Activated B cell treated with CpG ODN at 0.5 μM for 24 hours (primary cell): ENCODE results near the gene MMP1. TPM values are rescaled to one million over a fixed set of nuclear protein-coding genes. Genes with fewer than 3 reads are reported as not detected.

Experiments used
- ATAC-seq: fragments of 200-7000 bp; cut with Tn5 transposase; one replicate; pipeline ENCODE4 v1.10.0; 2021; ENCODE audit warnings: low read depth, mild to moderate bottlenecking, moderate library complexity
- CTCF ChIA-PET: fragments of 350-600 bp; sonication (Branson Sonifier 250); formaldehyde crosslinking; loops from one replicate; lab custom pipeline; 2021; ENCODE audit warnings: antibody characterized with exemption; lab: Charles Lee
- POLR2A ChIA-PET: fragments of 350-600 bp; sonication (Branson Sonifier 250); formaldehyde crosslinking; loops from one replicate; lab custom pipeline; 2021; ENCODE audit warnings: antibody characterized with exemption; lab: Charles Lee
- DNase-seq: peaks from one replicate; pipeline ENCODE4 v3.0.0; 2022
- H3K27ac Mint-ChIP-seq: one replicate; pipeline ENCODE4 v1.8.0; 2020; ENCODE audit warnings: mixed read lengths
- H3K27me3 Mint-ChIP-seq: one replicate; pipeline ENCODE4 v1.8.0; 2021; ENCODE audit warnings: mixed read lengths
- H3K36me3 Mint-ChIP-seq: one replicate; pipeline ENCODE4 v1.8.0; 2021; ENCODE audit warnings: low read depth, mixed read lengths
- H3K4me1 Mint-ChIP-seq: one replicate; pipeline ENCODE4 v1.8.0; 2021; ENCODE audit warnings: mixed read lengths
- H3K4me3 Mint-ChIP-seq: one replicate; pipeline ENCODE4 v1.8.0; 2020; ENCODE audit warnings: mild to moderate bottlenecking, mixed read lengths
- H3K9me3 Mint-ChIP-seq: one replicate; pipeline ENCODE4 v1.8.0; 2020; ENCODE audit warnings: mixed read lengths
- intact Hi-C: fragments of 100-400 bp; cut with micrococcal nuclease; formaldehyde crosslinking; loops from one replicate; pipeline ENCODE4 v1.15.1; 2024
- total RNA-seq: library from RNA; stranded (reverse); gene quantifications from 2 replicates; pipeline ENCODE4 v1.2.3, GENCODE V29; 2022
- TF ChIP-seq, protein P1 (sequence below): fragments of 200-600 bp; IDR thresholded peaks from one replicate; pipeline ENCODE4 v1.8.0; 2022; ENCODE audit warnings: antibody characterized with exemption, mild to moderate bottlenecking

The MMP1 gene
- total RNA-seq, 1 donor from 2014 or later, result not detected

DNA sequence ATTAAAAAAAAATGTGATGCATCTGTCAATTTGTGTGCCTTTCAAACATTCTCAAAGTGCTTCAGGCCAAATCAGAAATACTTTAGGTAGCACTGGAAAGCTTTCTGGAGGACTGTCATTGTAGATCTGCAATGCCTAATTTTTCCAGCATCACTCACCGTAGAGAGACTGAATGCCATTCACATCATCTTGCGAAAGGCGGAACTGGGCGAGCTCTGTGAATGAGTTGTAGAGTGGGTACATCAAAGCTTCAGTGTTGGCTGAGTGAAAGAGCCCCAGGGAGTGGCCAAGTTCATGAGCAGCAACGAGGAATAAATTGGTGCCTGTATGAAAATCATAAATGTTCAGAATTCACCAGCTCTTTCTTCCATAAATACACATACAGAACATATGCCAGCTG is 21.5 kb downstream of the MMP1 start:
- TF ChIP-seq, protein P1, sequence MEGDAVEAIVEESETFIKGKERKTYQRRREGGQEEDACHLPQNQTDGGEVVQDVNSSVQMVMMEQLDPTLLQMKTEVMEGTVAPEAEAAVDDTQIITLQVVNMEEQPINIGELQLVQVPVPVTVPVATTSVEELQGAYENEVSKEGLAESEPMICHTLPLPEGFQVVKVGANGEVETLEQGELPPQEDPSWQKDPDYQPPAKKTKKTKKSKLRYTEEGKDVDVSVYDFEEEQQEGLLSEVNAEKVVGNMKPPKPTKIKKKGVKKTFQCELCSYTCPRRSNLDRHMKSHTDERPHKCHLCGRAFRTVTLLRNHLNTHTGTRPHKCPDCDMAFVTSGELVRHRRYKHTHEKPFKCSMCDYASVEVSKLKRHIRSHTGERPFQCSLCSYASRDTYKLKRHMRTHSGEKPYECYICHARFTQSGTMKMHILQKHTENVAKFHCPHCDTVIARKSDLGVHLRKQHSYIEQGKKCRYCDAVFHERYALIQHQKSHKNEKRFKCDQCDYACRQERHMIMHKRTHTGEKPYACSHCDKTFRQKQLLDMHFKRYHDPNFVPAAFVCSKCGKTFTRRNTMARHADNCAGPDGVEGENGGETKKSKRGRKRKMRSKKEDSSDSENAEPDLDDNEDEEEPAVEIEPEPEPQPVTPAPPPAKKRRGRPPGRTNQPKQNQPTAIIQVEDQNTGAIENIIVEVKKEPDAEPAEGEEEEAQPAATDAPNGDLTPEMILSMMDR, result no peak
- DNase-seq (no peak), ATAC-seq (no peak)
- Mint-ChIP-seq H3K9me3 (no peaks in the 10 kb centered on the region), H3K27ac (no peak overlapping the region), H3K27me3 (peaks cover 13% of the 10 kb centered on the region), H3K36me3 (no peaks in the 10 kb centered on the region), H3K4me3 (no peak overlapping the region), H3K4me1 (no peaks in the 10 kb centered on the region)
- CTCF ChIA-PET, result no interaction called here
- intact Hi-C loops, result no loop called here
- POLR2A ChIA-PET, result no interaction called here

DNA sequence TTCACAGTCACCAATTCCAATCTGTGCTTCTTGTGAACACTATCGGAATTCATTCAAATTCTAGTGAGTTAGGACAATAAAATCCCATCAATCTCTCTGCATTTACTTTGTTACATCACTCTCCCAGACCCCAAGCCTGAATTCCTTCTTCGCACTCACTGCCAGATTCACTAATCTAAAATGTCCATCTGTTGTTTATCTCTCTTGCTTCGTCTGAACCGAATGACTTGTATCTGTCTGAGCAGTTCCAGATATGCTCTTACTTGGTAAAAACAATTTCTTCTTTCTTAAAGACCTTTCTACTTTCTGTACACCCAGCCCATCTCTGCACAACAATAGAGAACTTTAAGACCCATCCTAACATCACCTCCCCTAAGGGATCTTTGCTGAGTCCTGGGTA is 24.6 kb downstream of the MMP1 start:
- intact Hi-C loops, result no loop called here
- H3K27me3 Mint-ChIP-seq, result peaks cover 12% of the 10 kb centered on the region
- ATAC-seq (no peak), DNase-seq (no peak)
- no peak overlapping the region for H3K27ac Mint-ChIP-seq
- no peaks in the 10 kb centered on the region for H3K36me3 Mint-ChIP-seq
- TF ChIP-seq, protein P1, result no peak
- ChIA-PET CTCF (no interaction called here), POLR2A (no interaction called here)
- no peak overlapping the region for H3K4me3 Mint-ChIP-seq
- H3K4me1 Mint-ChIP-seq, result no peaks in the 10 kb centered on the region
- no peaks in the 10 kb centered on the region for H3K9me3 Mint-ChIP-seq

DNA sequence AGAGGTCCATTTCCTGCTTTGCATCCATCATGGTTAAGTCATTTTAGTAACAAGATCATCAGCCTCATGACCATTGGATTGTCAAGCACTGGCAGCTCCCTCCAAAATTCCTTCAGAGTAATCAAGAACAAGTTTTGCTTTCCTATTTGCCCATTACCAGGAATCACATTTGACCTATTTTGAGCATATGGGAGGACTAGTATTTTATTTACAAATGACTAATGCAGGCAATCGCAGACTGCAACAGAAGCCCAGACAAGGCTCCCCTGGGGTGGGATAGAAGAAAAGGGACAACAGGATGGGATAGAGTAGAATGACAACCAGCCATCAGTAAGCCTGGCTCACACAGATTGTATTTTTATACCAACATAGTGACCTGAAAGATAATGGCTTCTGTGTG is 26.6 kb downstream of the MMP1 start:
- H3K4me3 Mint-ChIP-seq, result no peak overlapping the region
- TF ChIP-seq, protein P1, result no peak
- ChIA-PET POLR2A (no interaction called here), CTCF (no interaction called here)
- H3K27ac Mint-ChIP-seq, result no peak overlapping the region
- no peaks in the 10 kb centered on the region for H3K36me3 Mint-ChIP-seq
- no peak for ATAC-seq
- DNase-seq, result no peak
- H3K4me1 Mint-ChIP-seq, result no peaks in the 10 kb centered on the region
- H3K9me3 Mint-ChIP-seq, result no peaks in the 10 kb centered on the region
- intact Hi-C loops, result no loop called here
- H3K27me3 Mint-ChIP-seq, result peaks cover 4% of the 10 kb centered on the region

DNA sequence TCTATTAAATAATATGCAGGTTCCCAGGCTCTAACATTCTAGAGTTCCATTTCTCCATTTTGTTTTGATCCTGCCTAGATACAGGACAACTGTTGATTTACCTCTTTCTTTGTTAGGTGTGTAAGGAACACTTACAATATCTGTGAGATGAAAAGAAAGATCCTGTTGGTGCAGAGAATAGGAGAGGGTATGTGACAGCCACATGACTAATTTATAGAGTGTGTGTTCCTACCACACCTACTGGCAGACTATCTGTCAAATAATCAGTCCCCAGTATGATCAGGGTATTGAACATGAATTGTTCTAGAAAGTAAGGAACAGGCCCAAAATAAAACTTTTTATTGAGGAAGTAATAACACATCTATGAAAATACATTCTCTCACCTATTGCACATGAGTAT is 27.8 kb downstream of the MMP1 start:
- POLR2A ChIA-PET, result no interaction called here
- intact Hi-C loops, result no loop called here

DNA sequence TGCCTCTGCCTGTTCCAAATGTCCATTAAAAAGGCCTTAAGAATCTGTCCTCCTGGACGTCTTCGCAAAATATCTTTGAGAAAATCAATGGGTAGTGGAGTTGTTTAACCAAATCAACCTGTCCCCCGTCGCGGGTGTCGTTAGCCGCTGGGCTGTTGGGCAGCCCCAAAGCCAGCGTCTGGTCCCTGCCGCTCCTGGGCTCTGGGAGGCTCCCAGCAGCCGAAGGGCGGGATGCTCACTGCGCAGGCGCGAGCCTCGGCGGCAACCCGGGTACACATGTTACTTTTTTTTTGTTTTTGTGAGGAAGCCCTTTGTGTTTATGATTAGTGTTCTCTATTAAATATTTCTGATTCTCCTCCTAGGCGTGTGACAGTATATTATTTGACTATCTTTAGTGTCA is 30.2 kb downstream of the MMP1 start:
- TF ChIP-seq, protein P1, result no peak
- CTCF ChIA-PET, result no interaction called here
- DNase-seq, result no peak
- Mint-ChIP-seq H3K36me3 (no peaks in the 10 kb centered on the region), H3K27me3 (peaks cover 1% of the 10 kb centered on the region), H3K27ac (no peak overlapping the region), H3K9me3 (no peaks in the 10 kb centered on the region), H3K4me3 (no peak overlapping the region), H3K4me1 (no peaks in the 10 kb centered on the region)
- intact Hi-C loops, result no loop called here
- POLR2A ChIA-PET, result no interaction called here
- no peak for ATAC-seq

More for the DNA sequence above, 27.8 kb downstream of the MMP1 start:
- Mint-ChIP-seq H3K9me3 (no peaks in the 10 kb centered on the region), H3K4me1 (no peaks in the 10 kb centered on the region), H3K27ac (no peak overlapping the region), H3K27me3 (peaks cover 1% of the 10 kb centered on the region), H3K4me3 (no peak overlapping the region), H3K36me3 (no peaks in the 10 kb centered on the region)
- no peak for DNase-seq
- TF ChIP-seq, protein P1, result no peak
- ATAC-seq, result no peak
- CTCF ChIA-PET, result no interaction called here
